ENCODE measurements around the gene EIF2B4. TPM values are rescaled to one million over a fixed set of nuclear protein-coding genes. Genes with fewer than 3 reads are reported as not detected.
A peak's percentile ranks its signal among the peaks of the same experiment; 100 is the strongest.

The EIF2B4 gene
- total and polyA plus RNA-seq, 2 of the 8 experiments (the other 6 are each of a cell fraction or from before 2014, with no cell fraction given), result 60.0 to 63.2 TPM

GRCh38 chr2:27322766-27323595, 47.2 kb downstream of the EIF2B4 start, which contains the start of gene MPV17 (continued):
- TF ChIP-seq TBP (IDR thresholded peaks at IDR 0.05; ENCODE audit: low read depth, low read length) (peak; percentile 78), SIN3A (conservative IDR thresholded peaks at IDR 0.05 in 1 of 2, IDR thresholded peaks at IDR 0.05 in 1 of 2; ENCODE audit: low read depth in 1 of 2, low read length in 2 of 2) (peak in 1 of 2 experiments; percentile 80; a peak in 1 of 4 replicates), RBBP5 (IDR thresholded peaks at IDR 0.05; ENCODE audit: borderline replicate concordance, low read depth, low read length) (no peak), NRF1 (IDR thresholded peaks at IDR 0.05; ENCODE audit: low read depth, low read length) (no peak), ASH2L (IDR thresholded peaks at IDR 0.05; ENCODE audit: low read length) (peak; percentile 60), POU5F1 (IDR thresholded peaks at IDR 0.05; ENCODE audit: low read depth, low read length) (no peak), RXRA (IDR thresholded peaks at IDR 0.05; ENCODE audit: insufficient read depth, low read depth, low read length) (no peak)
